ENCODE measurements around the gene CX3CR1. TPM values are rescaled to one million over a fixed set of nuclear protein-coding genes. Genes with fewer than 3 reads are reported as not detected.
A peak's percentile ranks its signal among the peaks of the same experiment; 100 is the strongest.

Gene CX3CR1
- polyA plus RNA-seq, 4 donors = 1.6 to 5.0 (median 4.2) TPM

- DNase-seq (ENCODE audit: low read depth in 4 of 4, low spot score in 2 of 4) = no peak
Measured at GRCh38 chr3:39292961-39293360, 13.1 kb upstream of the CX3CR1 start.

GRCh38 chr3:39291903-39292329, 12.1 kb upstream of the CX3CR1 start:
- peak in 2 of 4 donors; percentile 18 to 28 for DNase-seq (ENCODE audit: low read depth in 4 of 4, low spot score in 2 of 4)

- no peak for DNase-seq (ENCODE audit: low read depth in 4 of 4, low spot score in 2 of 4)
Measured at GRCh38 chr3:39290255-39290654, 10.4 kb upstream of the CX3CR1 start.

GRCh38 chr3:39289107-39289506, 9.3 kb upstream of the CX3CR1 start:
- no peak for DNase-seq (ENCODE audit: low read depth in 4 of 4, low spot score in 2 of 4)

DNA sequence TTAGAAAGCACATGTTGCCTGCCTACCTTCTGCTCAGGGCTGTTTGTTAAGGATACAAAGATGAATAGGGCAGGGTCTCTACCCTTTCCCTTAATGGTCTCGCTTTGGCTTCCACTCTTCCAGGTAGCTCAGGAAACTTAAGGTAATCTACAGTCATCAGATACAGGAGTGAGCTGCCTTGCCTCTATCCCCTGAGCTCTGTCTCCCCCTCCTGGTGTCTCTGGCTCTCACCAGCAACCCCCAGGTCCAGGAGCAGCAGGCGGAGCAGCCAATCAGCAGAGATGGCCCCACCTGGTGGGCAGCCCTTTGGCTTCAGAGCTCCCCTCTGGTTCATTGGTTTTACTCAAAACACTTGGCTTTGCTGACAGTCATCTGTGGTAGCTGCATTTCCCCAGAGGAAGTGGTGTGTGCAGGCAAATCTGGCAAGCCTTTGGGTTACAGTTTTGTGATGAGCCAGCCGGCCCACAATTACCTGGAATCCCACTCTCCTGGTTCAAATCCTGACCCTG, 8.5 kb upstream of the CX3CR1 start:
- peak; percentile 36 to 79 (median 61) for DNase-seq (ENCODE audit: low read depth in 4 of 4, low spot score in 2 of 4)

GRCh38 chr3:39287216-39288164, 7.7 kb upstream of the CX3CR1 start:
- DNase-seq (ENCODE audit: low read depth in 4 of 4, low spot score in 2 of 4) = no peak

DNA sequence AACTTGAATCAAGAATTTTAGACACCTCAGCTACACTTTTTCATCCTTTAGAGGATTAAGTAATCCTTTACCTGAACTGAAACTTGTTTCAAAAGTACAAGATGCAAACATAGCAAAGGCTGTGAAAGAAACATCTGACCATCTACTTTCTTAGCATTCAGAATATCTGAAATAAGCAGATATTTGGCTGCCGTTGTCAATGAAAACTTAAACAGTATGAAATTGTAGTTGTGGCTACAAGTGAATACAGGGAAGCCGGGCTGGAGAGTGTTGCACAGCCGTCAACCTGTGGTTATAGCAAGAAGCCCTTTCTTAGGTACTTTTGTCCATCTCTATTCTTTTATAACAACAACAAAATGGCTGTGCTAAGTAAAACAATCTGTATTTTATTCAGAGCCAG, 6.9 kb upstream of the CX3CR1 start:
- DNase-seq (ENCODE audit: low read depth in 4 of 4, low spot score in 2 of 4) = no peak

- no peak for DNase-seq (ENCODE audit: low read depth in 4 of 4, low spot score in 2 of 4)
Measured at GRCh38 chr3:39285332-39285731, 5.5 kb upstream of the CX3CR1 start.

- DNase-seq (ENCODE audit: low read depth in 4 of 4, low spot score in 2 of 4) = no peak
Measured at GRCh38 chr3:39284457-39284881, 4.6 kb upstream of the CX3CR1 start.

- DNase-seq (ENCODE audit: low read depth in 4 of 4, low spot score in 2 of 4) = no peak
Measured at GRCh38 chr3:39282057-39282456, 2.2 kb upstream of the CX3CR1 start.

DNA sequence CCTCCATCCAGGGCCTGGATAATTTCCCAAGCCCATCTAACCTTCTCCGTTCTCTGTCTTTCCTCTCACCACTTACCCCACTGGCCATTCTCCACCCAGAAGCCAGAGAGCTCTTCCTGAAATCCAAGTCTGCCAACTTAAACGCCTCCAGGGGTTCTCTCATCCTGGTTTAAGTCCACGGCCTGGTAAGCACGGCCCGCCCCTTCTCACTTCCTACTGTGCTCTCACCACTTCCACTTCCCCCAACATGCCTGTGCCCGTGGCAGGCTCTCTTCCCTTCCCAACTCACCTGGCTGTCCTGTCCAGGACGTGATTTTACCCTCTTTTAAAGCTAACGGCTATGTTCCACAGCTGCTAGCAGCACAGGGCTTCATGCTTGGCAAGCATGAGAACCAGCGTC, 1.7 kb upstream of the CX3CR1 start:
- no peak for DNase-seq (ENCODE audit: low read depth in 4 of 4, low spot score in 2 of 4)

- no peak for DNase-seq (ENCODE audit: low read depth in 4 of 4, low spot score in 2 of 4)
Measured at GRCh38 chr3:39280571-39280970, 735 bp upstream of the CX3CR1 start.

GRCh38 chr3:39278616-39278935, 1.3 kb downstream of the CX3CR1 start:
- DNase-seq (ENCODE audit: low read depth in 4 of 4, low spot score in 2 of 4) = no peak

DNA sequence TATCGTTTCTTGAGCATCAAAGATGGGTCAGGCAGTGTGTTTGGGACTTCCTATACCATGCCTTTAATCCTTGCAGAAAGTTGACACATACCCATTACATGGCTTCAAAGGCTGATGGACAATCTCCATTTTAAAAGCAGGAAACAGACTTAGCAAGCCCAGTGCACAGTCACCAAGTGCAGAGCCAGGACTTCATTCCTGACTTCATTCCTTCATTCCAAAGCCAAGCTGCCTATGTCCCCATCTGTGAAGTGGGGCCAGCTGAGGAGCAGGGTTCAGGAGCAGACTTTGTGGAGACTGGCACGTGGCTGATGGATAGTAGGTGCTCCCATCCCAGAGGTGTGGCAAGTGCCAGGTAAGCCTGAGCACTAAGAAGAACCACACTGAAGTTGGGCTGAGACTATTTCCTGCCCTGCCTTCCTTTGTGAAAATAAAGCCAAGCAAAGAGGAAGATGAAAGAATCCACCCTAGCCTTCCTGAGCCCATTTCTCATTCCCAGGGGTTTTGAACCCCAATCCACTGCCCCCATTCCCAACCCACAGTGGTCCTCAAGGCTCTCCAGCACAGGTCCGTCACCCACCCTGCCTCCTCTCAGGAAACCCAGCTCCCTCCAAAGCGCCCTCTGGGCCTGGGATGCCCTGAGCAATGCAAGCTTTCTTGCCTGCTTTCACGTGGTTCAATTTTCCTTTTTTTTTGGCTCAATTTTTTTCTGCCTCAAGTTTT, 1.8 kb downstream of the CX3CR1 start:
- no peak for DNase-seq (ENCODE audit: low read depth in 4 of 4, low spot score in 2 of 4)

DNA sequence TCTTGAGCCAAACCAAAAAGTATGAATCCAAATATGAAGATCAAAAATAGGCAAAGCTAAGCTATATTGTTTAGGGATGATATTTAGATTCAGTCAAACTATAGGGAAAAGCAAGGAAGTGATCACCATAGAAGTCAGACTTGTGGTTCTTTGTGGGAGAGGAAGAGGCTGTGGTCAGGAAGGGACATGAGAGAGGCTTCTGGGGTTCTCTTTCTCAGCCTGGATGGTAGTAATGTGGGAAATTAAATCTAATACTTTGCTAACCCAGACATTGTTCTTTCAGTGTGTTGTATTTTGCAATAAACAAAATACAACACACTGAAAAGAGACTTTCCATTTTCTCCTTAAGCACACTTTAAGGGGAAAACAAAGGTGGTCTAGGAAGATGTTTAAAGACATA, 3.1 kb downstream of the CX3CR1 start:
- DNase-seq (ENCODE audit: low read depth in 4 of 4, low spot score in 2 of 4) = no peak

DNA sequence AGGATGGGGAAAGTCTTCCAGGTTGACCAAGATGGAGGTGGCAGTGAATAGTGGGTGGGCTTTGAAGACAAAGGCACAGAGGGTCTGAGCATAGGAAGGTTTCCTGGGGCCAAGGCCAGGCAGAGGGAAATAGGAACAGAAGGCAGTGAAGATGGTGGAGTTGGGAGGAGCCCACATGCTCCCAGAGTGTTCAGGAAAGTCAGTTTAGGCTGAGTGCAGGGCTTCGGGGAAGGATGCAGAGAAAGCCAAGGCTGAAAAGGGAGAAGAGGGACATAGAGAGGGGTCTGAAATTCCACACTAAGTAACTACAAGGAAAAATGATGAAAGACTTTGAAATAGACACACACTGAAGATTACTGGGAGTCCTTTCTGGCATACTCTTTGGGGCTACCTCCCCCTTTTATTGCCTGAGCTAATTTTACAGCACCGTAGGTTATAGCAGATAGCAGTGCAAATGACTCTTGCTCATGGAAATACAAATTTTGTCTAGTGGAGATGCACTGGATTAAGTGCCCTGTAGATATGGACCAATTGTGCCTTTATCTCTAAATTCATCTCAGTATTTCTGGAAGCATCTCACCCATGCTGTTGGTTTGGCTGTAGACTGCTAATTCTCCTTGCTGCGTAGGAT, 3.8 kb downstream of the CX3CR1 start:
- DNase-seq (ENCODE audit: low read depth in 4 of 4, low spot score in 2 of 4) = no peak

DNA sequence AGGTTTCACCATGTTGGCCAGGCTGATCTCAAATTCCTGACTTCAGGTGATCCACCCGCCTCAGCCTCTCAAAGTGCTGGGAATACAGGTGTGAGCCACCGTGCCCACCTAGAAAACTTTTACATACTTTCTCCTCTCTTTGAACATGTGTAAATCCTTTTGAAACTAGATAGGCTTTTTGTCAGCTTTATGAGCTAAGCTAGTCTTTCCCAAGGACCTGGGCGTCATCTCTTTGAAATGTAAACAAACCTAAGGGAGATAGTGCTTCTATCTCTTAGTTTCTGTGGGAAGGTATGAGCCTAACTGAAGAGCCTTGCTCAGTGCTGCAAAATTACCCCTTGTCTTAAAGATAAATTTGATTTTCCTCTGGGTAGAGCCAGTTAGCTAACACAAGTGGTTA, 4.8 kb downstream of the CX3CR1 start:
- DNase-seq (ENCODE audit: low read depth in 4 of 4, low spot score in 2 of 4) = no peak

GRCh38 chr3:39273119-39273518, 6.7 kb downstream of the CX3CR1 start:
- DNase-seq (ENCODE audit: low read depth in 4 of 4, low spot score in 2 of 4) = no peak

DNA sequence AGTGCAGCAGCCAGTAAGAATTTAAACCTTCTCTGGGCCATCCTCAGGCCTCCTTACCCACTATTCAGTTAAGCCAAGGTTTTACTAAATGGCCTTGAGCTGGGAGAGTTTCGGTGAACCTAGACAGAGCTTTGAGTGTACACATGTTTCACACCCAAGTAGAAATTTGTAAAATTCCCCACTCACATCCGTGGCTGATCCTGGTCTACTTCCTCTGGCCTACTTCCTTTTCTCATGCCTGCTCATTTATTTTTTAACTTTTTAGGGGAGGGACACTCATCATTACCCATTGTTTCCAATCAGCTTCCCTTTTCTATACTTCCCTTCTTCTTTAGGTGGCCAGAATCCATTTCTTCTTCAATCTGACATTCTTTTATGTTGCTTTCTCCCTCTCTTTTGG, 7.6 kb downstream of the CX3CR1 start:
- no peak for DNase-seq (ENCODE audit: low read depth in 4 of 4, low spot score in 2 of 4)

DNA sequence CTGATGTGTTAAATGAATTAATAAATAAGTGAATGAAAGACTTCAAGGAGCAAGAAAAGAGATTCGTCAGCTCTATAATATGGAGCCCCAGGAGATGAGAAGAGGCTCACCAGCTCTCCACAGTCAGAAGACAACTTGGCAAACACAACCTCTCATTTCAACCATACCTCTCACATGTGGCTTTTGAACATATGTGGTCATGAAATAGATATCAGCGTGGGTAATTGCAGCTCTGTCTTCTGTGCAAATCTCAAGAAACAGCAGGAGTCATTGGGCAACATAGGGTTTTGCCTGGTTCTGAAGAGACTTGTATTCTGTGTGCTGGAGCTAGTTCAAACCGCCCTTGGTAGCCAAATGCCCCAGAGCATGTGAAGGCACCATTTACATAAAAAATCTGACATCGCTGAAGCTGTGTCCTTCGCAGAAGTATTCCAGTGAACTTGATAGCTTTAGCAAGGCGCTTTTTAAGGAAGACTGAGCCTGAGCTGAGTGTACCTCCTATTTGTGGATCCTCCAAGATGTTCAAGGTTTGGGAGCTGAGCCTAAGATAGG, 8.4 kb downstream of the CX3CR1 start:
- DNase-seq (ENCODE audit: low read depth in 4 of 4, low spot score in 2 of 4) = no peak

DNA sequence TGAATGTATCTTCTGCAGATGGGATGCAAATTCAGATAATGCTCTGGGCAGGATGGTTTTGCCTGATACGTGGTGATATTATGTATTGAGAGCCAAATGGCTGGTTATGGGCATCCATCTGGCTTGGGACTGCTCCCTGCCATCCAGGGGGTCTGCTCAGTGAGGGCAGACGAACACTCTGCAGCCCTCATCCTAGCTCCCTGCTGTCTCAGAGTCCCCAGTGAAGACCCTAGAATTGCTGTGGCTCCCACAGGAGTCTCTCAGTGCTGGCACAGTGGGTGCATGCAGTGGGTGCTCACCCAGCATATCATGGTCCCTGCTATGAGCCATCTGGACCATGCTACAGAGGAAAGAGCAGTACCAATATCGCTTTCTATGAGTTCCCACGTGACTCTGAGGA, 10.3 kb downstream of the CX3CR1 start:
- no peak for DNase-seq (ENCODE audit: low read depth in 4 of 4, low spot score in 2 of 4)

All from left renal cortex interstitium (tissue), 4 donors.